BJ (cell line): Measurements from ENCODE around the gene DNAJC7. TPM values are rescaled to one million over a fixed set of nuclear protein-coding genes. Genes with fewer than 3 reads are reported as not detected.

Source experiments
- CTCF ChIA-PET: fragments of 350-600 bp; formaldehyde crosslinking; extraction: SDS; loops from one replicate; lab custom pipeline; 2021; ENCODE audit warnings: antibody characterized with exemption, inconsistent platforms; lab: Yijun Ruan, JAX
- POLR2A ChIA-PET: fragments of 300-600 bp; sonication (Branson Sonifier 250); formaldehyde crosslinking; extraction: SDS; loops from one replicate; lab custom pipeline; 2021; ENCODE audit warnings: antibody characterized with exemption; lab: Charles Lee
- DNase-seq: peaks from one replicate; pipeline ENCODE4 v3.0.0-alpha.2; 2011; ENCODE audit warnings: low read depth
- H3K27me3 ChIP-seq: 2 replicates; pipeline ENCODE4 v1.6.0; 2011; ENCODE audit warnings: low read length; ENCODE audit not compliant: control insufficient read depth, insufficient read depth
- H3K36me3 ChIP-seq: 2 replicates; pipeline ENCODE4 v1.5.1; 2011; ENCODE audit warnings: low read length; ENCODE audit not compliant: control insufficient read depth, insufficient read depth
- H3K4me3 ChIP-seq: 2 replicates; pipeline ENCODE4 v1.5.1; 2011; ENCODE audit warnings: low read depth, mild to moderate bottlenecking, control low read depth, low read length
- CTCF ChIP-seq: IDR thresholded peaks from 2 replicates; pipeline ENCODE4 v1.5.1; 2011; ENCODE audit warnings: low read depth, mild to moderate bottlenecking, control low read depth, inconsistent platforms, low read length, moderate library complexity; ENCODE audit not compliant: insufficient read depth
- polyA plus RNA-seq: library from polyadenylated mRNA; depleted of rRNA; stranded (reverse); fragments of >200 nt; gene quantifications from 2 replicates; pipeline ENCODE4 v1.2.3, GENCODE V29; 2011

The DNAJC7 gene
- polyA plus RNA-seq, 1 experiment = 41.1 TPM

- CTCF ChIA-PET = interaction anchor here (0.6 to 1.6 kb wide), 3 partner anchors 25 to 79 kb away, joined by 3 to 4 read pairs (median 3); no protein-coding TSS in a partner anchor
- H3K27me3 ChIP-seq = peaks cover 10% of the 10 kb centered on the region
- POLR2A ChIA-PET = no interaction called here
- H3K36me3 ChIP-seq = no peaks in the 10 kb centered on the region
- TF ChIP-seq CTCF = no peak
- no peak overlapping the region for H3K4me3 ChIP-seq
- no peak for DNase-seq
Measured at GRCh38 chr17:42042598-42043319, 25.5 kb upstream of the DNAJC7 start.

- H3K36me3 ChIP-seq = no peaks in the 10 kb centered on the region
- ChIA-PET CTCF (interaction anchor here (0.6 to 1.7 kb wide), 3 partner anchors 9 to 18 kb away, joined by 3 to 5 read pairs (median 3); partner anchors contain the start of gene C17orf113), POLR2A (no interaction called here)
- no peak overlapping the region for H3K4me3 ChIP-seq
- DNase-seq = no peak
- H3K27me3 ChIP-seq = peaks cover 10% of the 10 kb centered on the region
- no peak for TF ChIP-seq CTCF
Measured at GRCh38 chr17:42041619-42042018, 24.4 kb upstream of the DNAJC7 start.

GRCh38 chr17:42040818-42041217, 23.6 kb upstream of the DNAJC7 start:
- ChIA-PET CTCF (interaction anchor here (0.5 to 1.7 kb wide), 4 partner anchors 10 to 419 kb away, joined by 3 to 5 read pairs (median 4); partner anchors contain the start of gene C17orf113), POLR2A (no interaction called here)
- no peaks in the 10 kb centered on the region for H3K36me3 ChIP-seq
- DNase-seq = no peak
- H3K4me3 ChIP-seq = no peak overlapping the region
- TF ChIP-seq CTCF = no peak
- H3K27me3 ChIP-seq = peaks cover 11% of the 10 kb centered on the region

GRCh38 chr17:42039794-42040763, 22.8 kb upstream of the DNAJC7 start:
- DNase-seq = no peak
- no peak overlapping the region for H3K4me3 ChIP-seq
- POLR2A ChIA-PET = no interaction called here

More at GRCh38 chr17:42039794-42040763, 22.8 kb upstream of the DNAJC7 start:
- Histone ChIP-seq H3K27me3 (peaks cover 11% of the 10 kb centered on the region), H3K36me3 (no peaks in the 10 kb centered on the region)
- CTCF ChIA-PET = interaction anchor here (0.5 to 2.7 kb wide), 7 partner anchors 8 to 420 kb away, joined by 3 to 8 read pairs (median 3); partner anchors contain the start of gene C17orf113
- no peak for TF ChIP-seq CTCF
